Mammary epithelial cell (primary cell): Measurements from ENCODE around the gene SLC26A9.

Experiments used
- CTCF ChIP-seq, 2 donors: IDR thresholded peaks in 1 of 2; conservative IDR thresholded peaks in 1 of 2; 2 replicates each; pipeline ENCODE4 v1.5.1; 2011 to 2012; ENCODE audit warnings: inconsistent platforms in 2 of 2, low read length in 2 of 2, mild to moderate bottlenecking in 2 of 2, control low read depth in 1 of 2, low read depth in 1 of 2; ENCODE audit not compliant: insufficient read depth in 1 of 2; ENCODE audit errors: extremely low read depth in 1 of 2
- EZH2 ChIP-seq: IDR thresholded peaks from 2 replicates; pipeline ENCODE4 v1.6.1; 2012; ENCODE audit warnings: low read length, inconsistent platforms, borderline replicate concordance

DNA sequence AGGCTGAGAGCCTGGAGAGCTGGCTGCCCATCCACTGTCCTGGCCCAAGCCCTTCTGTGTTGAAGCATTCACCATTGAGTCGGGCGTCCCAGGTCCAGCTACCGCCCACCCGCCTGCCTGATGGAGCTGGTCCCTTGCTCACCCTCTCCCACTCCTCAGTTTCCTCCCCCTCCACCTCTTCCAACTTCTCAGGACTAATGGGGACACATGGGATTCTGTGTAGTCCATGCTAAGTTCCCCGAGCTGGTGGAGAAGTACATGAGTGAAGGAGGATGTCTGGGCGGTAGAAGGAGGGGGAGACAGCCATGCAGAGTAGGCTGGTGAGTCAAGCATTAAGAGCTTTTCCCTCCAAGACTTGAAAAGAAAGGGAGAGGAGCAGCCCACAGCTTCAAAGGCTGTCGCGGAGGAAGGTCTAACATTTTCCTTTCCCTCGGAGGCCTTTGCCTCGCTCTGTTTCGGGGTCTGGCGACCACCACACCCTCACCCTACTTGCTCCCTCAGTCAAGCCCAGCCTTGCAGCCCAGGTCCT lies 561 bp downstream of the SLC26A9 start:
- TF ChIP-seq CTCF (conservative IDR thresholded peaks at IDR 0.05 in 1 of 2, IDR thresholded peaks at IDR 0.05 in 1 of 2; ENCODE audit: extremely low read depth in 1 of 2, insufficient read depth in 1 of 2, low read depth in 1 of 2, low read length in 2 of 2) (no peak), EZH2 (no peak)
